ENCODE measurements around the gene TMEM154.

TMEM154 gene

DNA sequence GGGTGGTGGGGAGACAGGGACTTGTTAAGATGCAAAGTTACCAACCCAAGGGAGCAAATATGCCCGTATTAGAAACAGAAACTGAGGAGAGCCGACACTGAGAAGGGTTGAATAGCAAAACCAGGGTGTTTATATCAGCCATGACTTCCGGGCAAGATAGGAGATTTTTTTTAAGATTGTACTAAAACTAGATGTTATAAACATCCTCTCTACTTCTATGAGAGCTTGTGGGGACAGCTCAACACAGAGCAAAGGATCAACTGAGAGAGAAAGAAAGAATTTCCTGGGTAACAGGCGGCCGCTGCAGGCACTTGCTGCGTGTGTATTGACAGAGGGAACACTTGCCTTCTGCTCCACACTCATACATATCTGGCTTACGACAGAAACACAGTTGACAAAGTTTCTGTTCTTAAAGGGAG, 94.8 kb downstream of the TMEM154 start:
- H3K27ac ChIP-seq (ENCODE audit: low read depth, low read length): no peak overlapping the region
- H3K36me3 ChIP-seq (ENCODE audit: control insufficient read depth in 5 of 5, insufficient read depth in 5 of 5, low read length in 5 of 5): no peaks in the 10 kb centered on the region
- no peak overlapping the region for H3K4me3 ChIP-seq (ENCODE audit: low read depth in 1 of 5, low read length in 5 of 5)
- H3K27me3 ChIP-seq (ENCODE audit: control insufficient read depth in 5 of 5, insufficient read depth in 4 of 5, low read length in 5 of 5): peaks cover 0 to 5% (median 0%) of the 10 kb centered on the region in 5 donors
- H3K4me1 ChIP-seq (ENCODE audit: control insufficient read depth in 5 of 5, insufficient read depth in 5 of 5, low read length in 5 of 5): peaks cover 0 to 2% (median under 1%) of the 10 kb centered on the region in 5 donors
- peaks cover 0 to 3% (median 0%) of the 10 kb centered on the region in 5 donors for H3K9me3 ChIP-seq (ENCODE audit: control insufficient read depth in 5 of 5, low read length in 5 of 5)
- H3K9ac ChIP-seq (ENCODE audit: low read length in 5 of 5): no peak overlapping the region

- no peak overlapping the region for H3K27ac ChIP-seq (ENCODE audit: low read depth, low read length)
- no peak overlapping the region for H3K4me3 ChIP-seq (ENCODE audit: low read depth in 1 of 5, low read length in 5 of 5)
- H3K9ac ChIP-seq (ENCODE audit: low read length in 5 of 5): no peak overlapping the region
- no peaks in the 10 kb centered on the region for H3K4me1 ChIP-seq (ENCODE audit: control insufficient read depth in 5 of 5, insufficient read depth in 5 of 5, low read length in 5 of 5)
- H3K9me3 ChIP-seq (ENCODE audit: control insufficient read depth in 5 of 5, low read length in 5 of 5): no peaks in the 10 kb centered on the region
- no peaks in the 10 kb centered on the region for H3K36me3 ChIP-seq (ENCODE audit: control insufficient read depth in 5 of 5, insufficient read depth in 5 of 5, low read length in 5 of 5)
- H3K27me3 ChIP-seq (ENCODE audit: control insufficient read depth in 5 of 5, insufficient read depth in 4 of 5, low read length in 5 of 5): peaks cover 0 to 5% (median 0%) of the 10 kb centered on the region in 5 donors
Observed at GRCh38 chr4:152581536-152582160, 98.1 kb downstream of the TMEM154 start.

DNA sequence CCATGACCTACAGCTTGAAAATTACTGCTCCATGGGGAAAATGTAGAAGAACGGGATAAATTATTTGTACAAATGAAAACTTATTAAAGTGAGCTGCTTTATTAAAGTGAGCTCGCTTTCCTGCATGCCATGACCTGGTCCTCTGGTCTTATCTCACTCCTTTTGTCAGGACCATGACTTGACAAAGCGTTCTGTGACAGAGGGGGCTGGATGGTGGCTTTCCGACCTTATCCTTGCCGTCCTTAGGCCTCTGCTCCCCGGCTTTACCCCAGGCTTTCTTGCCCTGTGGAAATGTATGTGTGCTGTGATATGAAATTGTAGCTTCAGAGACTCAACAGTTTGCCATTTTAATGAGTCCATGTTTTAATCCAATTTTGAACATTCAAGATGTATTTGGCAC, 99.9 kb downstream of the TMEM154 start:
- no peaks in the 10 kb centered on the region for H3K9me3 ChIP-seq (ENCODE audit: control insufficient read depth in 5 of 5, low read length in 5 of 5)
- no peaks in the 10 kb centered on the region for H3K36me3 ChIP-seq (ENCODE audit: control insufficient read depth in 5 of 5, insufficient read depth in 5 of 5, low read length in 5 of 5)
- H3K27ac ChIP-seq (ENCODE audit: low read depth, low read length): no peak overlapping the region
- no peak overlapping the region for H3K4me3 ChIP-seq (ENCODE audit: low read depth in 1 of 5, low read length in 5 of 5)
- peaks cover 0 to 5% (median 0%) of the 10 kb centered on the region in 5 donors for H3K27me3 ChIP-seq (ENCODE audit: control insufficient read depth in 5 of 5, insufficient read depth in 4 of 5, low read length in 5 of 5)
- H3K4me1 ChIP-seq (ENCODE audit: control insufficient read depth in 5 of 5, insufficient read depth in 5 of 5, low read length in 5 of 5): no peaks in the 10 kb centered on the region
- no peak overlapping the region for H3K9ac ChIP-seq (ENCODE audit: low read length in 5 of 5)

- Histone ChIP-seq H3K4me1 (ENCODE audit: control insufficient read depth in 5 of 5, insufficient read depth in 5 of 5, low read length in 5 of 5) (no peaks in the 10 kb centered on the region), H3K27ac (ENCODE audit: low read depth, low read length) (no peak overlapping the region), H3K36me3 (ENCODE audit: control insufficient read depth in 5 of 5, insufficient read depth in 5 of 5, low read length in 5 of 5) (no peaks in the 10 kb centered on the region), H3K9me3 (ENCODE audit: control insufficient read depth in 5 of 5, low read length in 5 of 5) (no peaks in the 10 kb centered on the region), H3K4me3 (ENCODE audit: low read depth in 1 of 5, low read length in 5 of 5) (no peak overlapping the region), H3K9ac (ENCODE audit: low read length in 5 of 5) (no peak overlapping the region), H3K27me3 (ENCODE audit: control insufficient read depth in 5 of 5, insufficient read depth in 4 of 5, low read length in 5 of 5) (peaks cover 0 to 5% (median 0%) of the 10 kb centered on the region in 5 donors)
Observed at GRCh38 chr4:152579107-152579764, 100.6 kb downstream of the TMEM154 start.

GRCh38 chr4:152578670-152579069, 101.1 kb downstream of the TMEM154 start:
- H3K4me3 ChIP-seq (ENCODE audit: low read depth in 1 of 5, low read length in 5 of 5): no peak overlapping the region

GRCh38 chr4:152577708-152578396, 101.9 kb downstream of the TMEM154 start:
- no peaks in the 10 kb centered on the region for H3K9me3 ChIP-seq (ENCODE audit: control insufficient read depth in 5 of 5, low read length in 5 of 5)
- H3K36me3 ChIP-seq (ENCODE audit: control insufficient read depth in 5 of 5, insufficient read depth in 5 of 5, low read length in 5 of 5): no peaks in the 10 kb centered on the region
- no peak overlapping the region for H3K27ac ChIP-seq (ENCODE audit: low read depth, low read length)
- peaks cover 0 to 5% (median 2%) of the 10 kb centered on the region in 5 donors for H3K27me3 ChIP-seq (ENCODE audit: control insufficient read depth in 5 of 5, insufficient read depth in 4 of 5, low read length in 5 of 5)
- no peak overlapping the region for H3K9ac ChIP-seq (ENCODE audit: low read length in 5 of 5)
- no peak overlapping the region for H3K4me3 ChIP-seq (ENCODE audit: low read depth in 1 of 5, low read length in 5 of 5)
- H3K4me1 ChIP-seq (ENCODE audit: control insufficient read depth in 5 of 5, insufficient read depth in 5 of 5, low read length in 5 of 5): no peaks in the 10 kb centered on the region

More at GRCh38 chr4:152578670-152579069, 101.1 kb downstream of the TMEM154 start:
- no peak overlapping the region for H3K9ac ChIP-seq (ENCODE audit: low read length in 5 of 5)
- no peaks in the 10 kb centered on the region for H3K4me1 ChIP-seq (ENCODE audit: control insufficient read depth in 5 of 5, insufficient read depth in 5 of 5, low read length in 5 of 5)
- no peaks in the 10 kb centered on the region for H3K9me3 ChIP-seq (ENCODE audit: control insufficient read depth in 5 of 5, low read length in 5 of 5)
- H3K27me3 ChIP-seq (ENCODE audit: control insufficient read depth in 5 of 5, insufficient read depth in 4 of 5, low read length in 5 of 5): peaks cover 0 to 5% (median 0%) of the 10 kb centered on the region in 5 donors
- no peak overlapping the region for H3K27ac ChIP-seq (ENCODE audit: low read depth, low read length)
- no peaks in the 10 kb centered on the region for H3K36me3 ChIP-seq (ENCODE audit: control insufficient read depth in 5 of 5, insufficient read depth in 5 of 5, low read length in 5 of 5)

- H3K36me3 ChIP-seq (ENCODE audit: control insufficient read depth in 5 of 5, insufficient read depth in 5 of 5, low read length in 5 of 5): no peaks in the 10 kb centered on the region
- H3K4me1 ChIP-seq (ENCODE audit: control insufficient read depth in 5 of 5, insufficient read depth in 5 of 5, low read length in 5 of 5): no peaks in the 10 kb centered on the region
- H3K9ac ChIP-seq (ENCODE audit: low read length in 5 of 5): no peak overlapping the region
- no peaks in the 10 kb centered on the region for H3K9me3 ChIP-seq (ENCODE audit: control insufficient read depth in 5 of 5, low read length in 5 of 5)
- H3K27me3 ChIP-seq (ENCODE audit: control insufficient read depth in 5 of 5, insufficient read depth in 4 of 5, low read length in 5 of 5): peaks cover 0 to 4% (median 0%) of the 10 kb centered on the region in 5 donors
- no peak overlapping the region for H3K27ac ChIP-seq (ENCODE audit: low read depth, low read length)
- H3K4me3 ChIP-seq (ENCODE audit: low read depth in 1 of 5, low read length in 5 of 5): no peak overlapping the region
Observed at GRCh38 chr4:152575533-152575932, 104.3 kb downstream of the TMEM154 start.

DNA sequence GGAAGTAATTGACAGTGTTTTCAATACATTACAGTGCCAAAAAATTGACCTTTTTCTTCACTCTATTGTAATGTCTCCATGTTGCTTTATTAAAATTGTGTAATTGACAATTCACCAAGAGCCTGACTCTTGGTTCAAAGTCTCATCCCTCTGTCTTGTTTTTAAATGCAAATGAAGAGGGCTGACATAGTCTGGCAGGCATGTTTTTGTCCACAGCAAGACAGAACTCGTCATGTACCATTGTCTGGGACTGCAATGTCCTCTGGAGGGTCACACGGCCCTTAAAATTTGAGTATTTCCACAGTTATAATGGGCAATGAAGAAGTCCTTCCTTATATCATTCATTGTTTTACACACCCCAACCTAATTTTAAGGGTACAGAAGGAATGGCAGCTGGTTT, 105.9 kb downstream of the TMEM154 start:
- Histone ChIP-seq H3K4me3 (ENCODE audit: low read depth in 1 of 5, low read length in 5 of 5) (no peak overlapping the region), H3K9ac (ENCODE audit: low read length in 5 of 5) (no peak overlapping the region), H3K27me3 (ENCODE audit: control insufficient read depth in 5 of 5, insufficient read depth in 4 of 5, low read length in 5 of 5) (peaks cover 0 to 4% (median 0%) of the 10 kb centered on the region in 5 donors), H3K4me1 (ENCODE audit: control insufficient read depth in 5 of 5, insufficient read depth in 5 of 5, low read length in 5 of 5) (no peaks in the 10 kb centered on the region), H3K9me3 (ENCODE audit: control insufficient read depth in 5 of 5, low read length in 5 of 5) (no peaks in the 10 kb centered on the region), H3K36me3 (ENCODE audit: control insufficient read depth in 5 of 5, insufficient read depth in 5 of 5, low read length in 5 of 5) (no peaks in the 10 kb centered on the region), H3K27ac (ENCODE audit: low read depth, low read length) (no peak overlapping the region)

DNA sequence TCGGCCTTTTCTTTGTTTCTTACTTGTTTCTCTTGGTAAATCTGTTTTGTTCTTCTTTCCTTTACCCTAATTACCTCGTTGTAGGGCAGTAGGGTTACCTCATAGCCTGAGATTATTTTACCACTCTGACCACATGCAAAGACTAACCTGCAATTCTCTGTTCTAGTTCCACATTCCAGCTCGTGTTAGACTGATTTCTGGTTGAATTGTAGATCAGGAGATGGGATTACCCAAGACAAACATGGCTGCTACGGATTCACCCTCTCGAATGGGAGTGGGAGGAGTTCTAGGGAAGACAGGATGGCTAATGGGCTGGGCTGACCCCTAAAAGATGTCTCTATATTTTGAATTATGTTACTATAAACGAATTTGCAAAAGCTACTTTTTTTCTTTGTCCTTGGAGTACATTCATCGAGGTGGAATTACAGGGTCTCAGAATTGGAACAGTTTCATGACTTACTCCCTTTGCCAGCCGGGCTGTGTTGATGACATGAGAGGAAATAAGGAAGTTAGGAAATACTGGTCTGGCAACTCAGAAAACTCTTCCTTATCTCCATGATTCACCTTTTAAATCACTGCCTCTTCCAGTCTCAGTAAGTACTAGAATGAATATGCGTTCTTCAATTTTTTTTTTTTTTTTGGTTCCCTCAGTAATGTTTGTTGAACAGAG, 107.2 kb downstream of the TMEM154 start:
- H3K27ac ChIP-seq (ENCODE audit: low read depth, low read length): no peak overlapping the region
- no peak overlapping the region for H3K9ac ChIP-seq (ENCODE audit: low read length in 5 of 5)
- no peaks in the 10 kb centered on the region for H3K4me1 ChIP-seq (ENCODE audit: control insufficient read depth in 5 of 5, insufficient read depth in 5 of 5, low read length in 5 of 5)
- no peaks in the 10 kb centered on the region for H3K9me3 ChIP-seq (ENCODE audit: control insufficient read depth in 5 of 5, low read length in 5 of 5)
- no peaks in the 10 kb centered on the region for H3K36me3 ChIP-seq (ENCODE audit: control insufficient read depth in 5 of 5, insufficient read depth in 5 of 5, low read length in 5 of 5)
- H3K4me3 ChIP-seq (ENCODE audit: low read depth in 1 of 5, low read length in 5 of 5): no peak overlapping the region
- H3K27me3 ChIP-seq (ENCODE audit: control insufficient read depth in 5 of 5, insufficient read depth in 4 of 5, low read length in 5 of 5): peaks cover 0 to 4% (median 0%) of the 10 kb centered on the region in 5 donors

Measured in subcutaneous abdominal adipose tissue (tissue), 5 donors.